GM23248 (cell line): ENCODE results near the gene EFEMP2. TPM values are rescaled to one million over a fixed set of nuclear protein-coding genes. Genes with fewer than 3 reads are reported as not detected.

ENCODE experiments used
- DNase-seq: peaks from one replicate; pipeline ENCODE4 v3.0.0-alpha.2; 2015
- H2AFZ ChIP-seq: fragments of 200-600 bp; sonication (generic); 2 replicates; pipeline ENCODE4 v1.6.1; 2016; ENCODE audit warnings: antibody characterized with exemption
- H3F3A ChIP-seq: fragments of 200-600 bp; sonication (generic); 2 replicates; pipeline ENCODE4 v1.6.1; 2016; ENCODE audit warnings: mild to moderate bottlenecking, antibody characterized with exemption, mixed run types; ENCODE audit not compliant: insufficient read depth
- H3K27ac ChIP-seq: fragments of 200-600 bp; sonication (generic); 2 replicates; pipeline ENCODE4 v1.5.1; 2016; ENCODE audit warnings: mild to moderate bottlenecking
- H3K27me3 ChIP-seq: fragments of 200-600 bp; sonication (generic); replicated peaks from 2 replicates; pipeline ENCODE4 v1.6.1; 2016; ENCODE audit warnings: mild to moderate bottlenecking; ENCODE audit not compliant: insufficient read depth
- H3K36me3 ChIP-seq: fragments of 200-600 bp; sonication (generic); 2 replicates; pipeline ENCODE4 v1.6.1; 2016; ENCODE audit warnings: low read depth, mild to moderate bottlenecking
- H3K4me1 ChIP-seq: fragments of 200-600 bp; sonication (generic); 2 replicates; pipeline ENCODE4 v1.6.1; 2016; ENCODE audit warnings: mild to moderate bottlenecking; ENCODE audit not compliant: insufficient read depth
- H3K4me2 ChIP-seq: fragments of 200-600 bp; sonication (generic); one replicate; pipeline ENCODE4 v1.6.1; 2016; ENCODE audit warnings: mild to moderate bottlenecking; ENCODE audit not compliant: unreplicated experiment
- H3K4me3 ChIP-seq: fragments of 200-600 bp; sonication (generic); 2 replicates; pipeline ENCODE4 v1.5.1; 2016; ENCODE audit warnings: mild to moderate bottlenecking
- H3K79me2 ChIP-seq: fragments of 200-600 bp; sonication (generic); 2 replicates; pipeline ENCODE4 v1.6.1; 2016; ENCODE audit warnings: mild to moderate bottlenecking; ENCODE audit not compliant: insufficient read depth
- H3K9ac ChIP-seq: fragments of 200-600 bp; sonication (generic); 2 replicates; pipeline ENCODE4 v1.6.1; 2016; ENCODE audit warnings: mild to moderate bottlenecking
- H3K9me2 ChIP-seq: fragments of 200-600 bp; sonication (generic); 2 replicates; pipeline ENCODE4 v1.6.1; 2016; ENCODE audit warnings: mixed run types, mild to moderate bottlenecking, moderate library complexity; ENCODE audit not compliant: insufficient read depth
- H3K9me3 ChIP-seq: fragments of 200-600 bp; sonication (generic); one replicate; pipeline ENCODE4 v1.6.1; 2017; ENCODE audit warnings: low read depth
- H4K20me1 ChIP-seq: fragments of 200-600 bp; sonication (generic); 2 replicates; pipeline ENCODE4 v1.6.0; 2016; ENCODE audit not compliant: insufficient read depth
- EZH2 ChIP-seq: fragments of 200-600 bp; sonication (generic); IDR thresholded peaks from 2 replicates; pipeline ENCODE4 v1.6.1; 2018; ENCODE audit warnings: antibody characterized with exemption, mild to moderate bottlenecking; ENCODE audit not compliant: insufficient read depth, poor library complexity, severe bottlenecking
- EZH2phosphoT487 ChIP-seq: fragments of 200-600 bp; sonication (generic); IDR thresholded peaks from 2 replicates; pipeline ENCODE4 v1.6.1; 2018; ENCODE audit warnings: antibody characterized with exemption, moderate library complexity, mild to moderate bottlenecking, low read depth; ENCODE audit not compliant: insufficient read depth
- WGBS, 2 experiments: methylation state at CpG; one replicate each; pipeline ENCODE4 v1.1.6; 2015 to 2017; ENCODE audit warnings: low lambda C conversion rate in 2 of 2, low coverage in 1 of 2; ENCODE audit errors: missing lambda C conversion rate in 2 of 2; 5-methylcytosine and 5-hydroxymethylcytosine counted together
- in situ Hi-C: fragments of 300-500 bp; cut with MboI; formaldehyde crosslinking; loops from 2 replicates; pipeline ENCODE4 v1.15.0; 2020
- polyA plus RNA-seq: library from polyadenylated mRNA; unstranded; fragments of >200 nt; fragmentation: Nextera tagmentation; extraction: Ambion mirVana; gene quantifications from 2 replicates; pipeline ENCODE4 v1.2.1, GENCODE V29; 2016
- total RNA-seq: library from RNA; depleted of rRNA; stranded (reverse); fragments of >200 nt; shearing (Covaris generic); gene quantifications from 2 replicates; pipeline ENCODE4 v1.2.3, GENCODE V29; 2014

EFEMP2 gene
- total and polyA plus RNA-seq, 2 experiments from 2014 or later: 308 to 520 TPM

DNA sequence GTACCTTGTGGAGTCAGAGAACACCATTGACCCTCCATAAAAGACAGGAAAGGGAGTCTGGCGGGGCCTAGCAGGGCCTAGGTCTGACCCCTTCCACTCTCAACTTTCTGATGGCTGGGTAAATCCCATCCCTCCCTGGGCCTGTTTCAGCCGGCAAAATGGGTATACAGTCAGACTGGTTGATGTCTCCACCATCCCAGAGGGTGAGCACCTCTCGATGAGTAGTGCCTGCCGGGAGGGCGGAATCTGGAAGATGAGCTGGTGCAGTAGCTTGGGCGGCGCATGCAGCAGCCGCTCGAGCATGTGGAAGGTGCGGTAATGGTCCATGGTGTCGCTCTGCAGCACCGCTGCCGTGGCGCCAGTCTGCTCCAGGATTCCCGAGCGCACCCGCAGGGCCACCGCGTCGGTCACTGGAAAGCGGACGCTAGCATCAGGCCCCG lies 15.1 kb upstream of the EFEMP2 start:
- H3K9ac ChIP-seq: peak overlapping the region; percentile 99
- TF ChIP-seq EZH2 (no peak), EZH2phosphoT487 (no peak)
- H3F3A ChIP-seq: peaks cover 49% of the 10 kb centered on the region
- DNase-seq: peak; percentile 92
- in situ Hi-C loops: loop anchor here (10.0 kb wide), 1 partner anchor 97 kb away; no protein-coding TSS in a partner anchor
- peak overlapping the region; percentile 74 for H3K4me2 ChIP-seq
- H4K20me1 ChIP-seq: no peaks in the 10 kb centered on the region; the same call in 1 of the 2 replicates
- peak overlapping the region; percentile 95 for H3K4me3 ChIP-seq
- H3K79me2 ChIP-seq: peaks cover 64% of the 10 kb centered on the region
- peaks cover 23% of the 10 kb centered on the region; the same call in 1 of the 2 replicates for H3K36me3 ChIP-seq
- H3K9me2 ChIP-seq: no peaks in the 10 kb centered on the region
- H3K27ac ChIP-seq: peak overlapping the region; percentile 99
- peak overlapping the region; percentile 76 for H2AFZ ChIP-seq
- no peaks in the 10 kb centered on the region for H3K9me3 ChIP-seq
- no peaks in the 10 kb centered on the region for H3K27me3 ChIP-seq
- WGBS, 2 experiments: 4 to 6% methylated on average over 23 of the region's 23 CpGs
- peaks cover 31% of the 10 kb centered on the region for H3K4me1 ChIP-seq

GRCh38 chr11:65886826-65887722 lies 14.5 kb upstream of the EFEMP2 start:
- DNase-seq: peak; percentile 29
- WGBS, 2 experiments: 76 to 82% methylated on average over 14 of the region's 14 CpGs
- Histone ChIP-seq H3F3A (peaks cover 42% of the 10 kb centered on the region), H3K4me3 (peak overlapping the region; percentile 95), H3K4me2 (peak overlapping the region; percentile 74), H4K20me1 (no peaks in the 10 kb centered on the region), H3K27ac (peak overlapping the region; percentile 99), H3K79me2 (peaks cover 58% of the 10 kb centered on the region), H3K36me3 (peaks cover 17% of the 10 kb centered on the region; the same call in 1 of the 2 replicates), H3K4me1 (peaks cover 25% of the 10 kb centered on the region), H2AFZ (no peak overlapping the region), H3K9ac (peak overlapping the region; percentile 99), H3K27me3 (no peaks in the 10 kb centered on the region), H3K9me2 (no peaks in the 10 kb centered on the region), H3K9me3 (no peaks in the 10 kb centered on the region)
- in situ Hi-C loops: loop anchor here (10.0 kb wide), 1 partner anchor 98 kb away; no protein-coding TSS in a partner anchor
- TF ChIP-seq EZH2 (no peak), EZH2phosphoT487 (no peak)

DNA sequence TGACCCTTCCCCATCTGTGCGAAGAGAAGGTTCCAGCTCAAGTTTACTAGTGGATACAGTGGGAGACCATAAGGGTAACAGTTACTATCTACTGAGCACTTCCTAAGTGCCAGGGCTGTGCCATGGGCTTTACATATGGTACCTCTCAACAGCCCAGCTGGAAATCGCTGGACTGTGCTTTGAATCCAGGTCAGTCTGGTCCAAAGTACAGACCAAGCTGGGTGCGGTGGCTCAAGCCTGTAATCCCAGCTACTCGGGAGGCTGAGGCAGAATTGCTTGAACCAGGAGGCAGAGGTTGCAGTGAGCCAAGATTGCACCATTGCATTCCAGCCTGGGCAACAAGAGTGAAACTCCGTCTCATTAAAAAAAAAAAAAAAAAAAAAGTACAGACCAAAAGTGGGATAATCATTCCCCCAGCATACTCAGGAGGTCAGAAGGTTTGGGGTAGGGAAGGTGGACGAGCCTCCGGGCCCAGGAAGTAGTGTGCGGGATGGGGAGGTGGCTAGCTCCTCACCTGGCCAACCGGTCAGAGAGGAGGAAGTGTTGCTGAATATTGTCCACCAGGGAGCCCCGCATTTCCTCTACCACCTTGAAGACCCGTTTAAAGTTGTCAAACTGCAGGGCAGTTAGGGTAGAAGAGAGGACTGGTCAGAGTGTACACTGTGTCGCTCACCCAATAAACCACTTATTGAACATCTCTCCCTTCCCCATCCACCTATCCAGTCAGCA lies 13.4 kb upstream of the EFEMP2 start:
- Histone ChIP-seq H3K79me2 (peaks cover 48% of the 10 kb centered on the region), H3F3A (peaks cover 38% of the 10 kb centered on the region), H3K4me2 (peak overlapping the region; percentile 74), H3K4me1 (peaks cover 23% of the 10 kb centered on the region), H3K27me3 (no peaks in the 10 kb centered on the region), H4K20me1 (no peaks in the 10 kb centered on the region), H3K9me2 (no peaks in the 10 kb centered on the region), H3K4me3 (no peak overlapping the region), H3K9ac (peak overlapping the region; percentile 99; the same call in 1 of the 2 replicates), H2AFZ (no peak overlapping the region), H3K27ac (no peak overlapping the region), H3K9me3 (no peaks in the 10 kb centered on the region), H3K36me3 (peaks cover 14% of the 10 kb centered on the region; the same call in 1 of the 2 replicates)
- 79 to 82% methylated on average over 12 of the region's 12 CpGs for WGBS, 2 experiments
- DNase-seq: no peak
- TF ChIP-seq EZH2: no peak
- in situ Hi-C loops: loop anchor here (10.0 kb wide), 1 partner anchor 99 kb away; no protein-coding TSS in a partner anchor

DNA sequence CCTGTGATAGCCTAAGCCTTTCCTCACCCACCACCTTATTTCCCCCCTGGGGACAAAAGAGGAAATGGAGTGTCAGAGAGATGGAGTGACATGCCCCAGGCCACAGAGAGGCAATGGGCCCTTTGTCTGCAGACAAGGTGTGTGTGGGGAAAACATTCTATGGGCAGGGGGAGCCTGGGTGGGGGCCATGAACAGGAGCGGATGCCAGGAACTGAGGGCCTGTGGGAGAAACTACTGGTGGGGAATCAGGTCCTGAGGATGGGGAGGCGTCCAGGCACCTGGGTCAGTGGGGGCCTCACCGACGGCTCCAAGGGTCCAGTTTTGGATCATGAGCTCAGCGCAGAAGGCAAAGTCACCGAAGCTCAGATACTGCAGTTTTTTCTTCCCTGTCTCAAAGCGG lies 12.6 kb upstream of the EFEMP2 start:
- H3K4me2 ChIP-seq: no peak overlapping the region
- peaks cover 38% of the 10 kb centered on the region for H3F3A ChIP-seq
- H3K9me3 ChIP-seq: no peaks in the 10 kb centered on the region
- no peak overlapping the region for H2AFZ ChIP-seq
- H3K4me3 ChIP-seq: no peak overlapping the region
- no peaks in the 10 kb centered on the region for H3K9me2 ChIP-seq
- in situ Hi-C loops: loop anchor here (10.0 kb wide), 1 partner anchor 100 kb away; no protein-coding TSS in a partner anchor
- TF ChIP-seq EZH2 (no peak), EZH2phosphoT487 (no peak)
- DNase-seq: no peak
- no peaks in the 10 kb centered on the region for H3K27me3 ChIP-seq
- peaks cover 14% of the 10 kb centered on the region; the same call in 1 of the 2 replicates for H3K36me3 ChIP-seq
- peaks cover 48% of the 10 kb centered on the region for H3K79me2 ChIP-seq
- H3K4me1 ChIP-seq: peaks cover 23% of the 10 kb centered on the region
- 95% methylated on average over 7 of the region's 7 CpGs for WGBS, 2 experiments
- no peak overlapping the region for H3K27ac ChIP-seq
- H3K9ac ChIP-seq: no peak overlapping the region
- no peaks in the 10 kb centered on the region for H4K20me1 ChIP-seq
